ENCODE data around the gene TOB2. TPM values are rescaled to one million over a fixed set of nuclear protein-coding genes. Genes with fewer than 3 reads are reported as not detected.

The TOB2 gene
- total and polyA plus RNA-seq, 11 donors = 29.0 to 74.5 (median 44.9) TPM

GRCh38 chr22:41478891-41479521 lies 32.4 kb upstream of the TOB2 start:
- Histone ChIP-seq H3K4me1 (peaks cover 5 to 89% (median 64%) of the 10 kb centered on the region in 12 donors), H3K4me3 (no peak overlapping the region), H3K36me3 (peaks cover 0 to 26% (median 5%) of the 10 kb centered on the region in 9 donors), H3K27ac (peak overlapping the region in 10 of 12 donors; percentile 34 to 83 (median 72)), H3K9me3 (no peaks in the 10 kb centered on the region), H3K27me3 (no peaks in the 10 kb centered on the region)
- no peak for ATAC-seq
- no peak for DNase-seq
- 53 to 64% (median 56%) methylated on average over 7 of the region's 7 CpGs for WGBS, 4 donors
- intact Hi-C loops (cut with DNase I) = loop anchor here in 1 of 10 donors (5.0 kb wide), 1 partner anchor 38 kb away; no protein-coding TSS in a partner anchor
- TF ChIP-seq CTCF (IDR thresholded peaks at IDR 0.05) = no peak
- TF ChIP-seq POLR2A (IDR thresholded peaks at IDR 0.05) = no peak

GRCh38 chr22:41478473-41478872 lies 31.9 kb upstream of the TOB2 start:
- Histone ChIP-seq H3K27me3 (no peaks in the 10 kb centered on the region), H3K9me3 (no peaks in the 10 kb centered on the region), H3K4me1 (peaks cover 5 to 89% (median 62%) of the 10 kb centered on the region in 12 donors), H3K36me3 (peaks cover 0 to 26% (median 5%) of the 10 kb centered on the region in 9 donors), H3K4me3 (no peak overlapping the region), H3K27ac (peak overlapping the region in 9 of 12 donors; percentile 34 to 83 (median 73))
- 49 to 57% (median 51%) methylated on average over 2 of the region's 2 CpGs for WGBS, 4 donors
- no peak for ATAC-seq
- intact Hi-C loops (cut with DNase I) = loop anchor here in 1 of 10 donors (5.0 kb wide), 1 partner anchor 39 kb away; no protein-coding TSS in a partner anchor
- TF ChIP-seq POLR2A (IDR thresholded peaks at IDR 0.05) = no peak
- TF ChIP-seq CTCF (IDR thresholded peaks at IDR 0.05) = no peak
- no peak for DNase-seq

GRCh38 chr22:41474872-41475451 lies 28.4 kb upstream of the TOB2 start:
- no peak overlapping the region for H3K4me3 ChIP-seq
- peak overlapping the region in 5 of 12 donors; percentile 13 to 72 (median 36) for H3K27ac ChIP-seq
- intact Hi-C loops (cut with DNase I) = loop anchor here in 8 of 10 donors (5.0 kb wide), 3 partner anchors 32 to 42 kb away; no protein-coding TSS in a partner anchor
- H3K9me3 ChIP-seq = no peaks in the 10 kb centered on the region
- no peaks in the 10 kb centered on the region for H3K27me3 ChIP-seq
- no peak for TF ChIP-seq CTCF (IDR thresholded peaks at IDR 0.05)
- no peak for TF ChIP-seq POLR2A (IDR thresholded peaks at IDR 0.05)
- WGBS, 4 donors = 66 to 70% (median 68%) methylated on average over 6 of the region's 6 CpGs
- peaks cover 3 to 89% (median 50%) of the 10 kb centered on the region in 12 donors for H3K4me1 ChIP-seq
- no peak for DNase-seq
- peaks cover 0 to 36% (median 11%) of the 10 kb centered on the region in 9 donors for H3K36me3 ChIP-seq
- no peak for ATAC-seq

GRCh38 chr22:41471568-41471967 lies 25.0 kb upstream of the TOB2 start:
- Histone ChIP-seq H3K27ac (peak overlapping the region in 10 of 12 donors; percentile 33 to 99 (median 94)), H3K4me3 (peak overlapping the region in 7 of 12 donors; percentile 14 to 96 (median 79))

More at GRCh38 chr22:41471568-41471967, 25.0 kb upstream of the TOB2 start:
- ATAC-seq (no peak), DNase-seq (no peak)
- H3K9me3 ChIP-seq = no peaks in the 10 kb centered on the region
- TF ChIP-seq POLR2A (IDR thresholded peaks at IDR 0.05) = no peak
- TF ChIP-seq CTCF (IDR thresholded peaks at IDR 0.05) = no peak
- H3K4me1 ChIP-seq = peaks cover 0 to 74% (median 42%) of the 10 kb centered on the region in 12 donors
- peaks cover 0 to 37% (median 12%) of the 10 kb centered on the region in 9 donors for H3K36me3 ChIP-seq
- no peaks in the 10 kb centered on the region for H3K27me3 ChIP-seq
- intact Hi-C loops (cut with DNase I) = loop anchor here in 7 of 10 donors (5.0 kb wide), 3 partner anchors 36 to 46 kb away; no protein-coding TSS in a partner anchor
- 46 to 62% (median 52%) methylated on average over 2 of the region's 2 CpGs for WGBS, 4 donors
